22Rv1 (cell line): ENCODE measurements around the gene MRPL27.

Source experiments
- H3K27ac ChIP-seq: fragments of 450-650 bp; 2 replicates; pipeline ENCODE4 v1.5.1; 2017
- CTCF ChIP-seq: fragments of 450-650 bp; IDR thresholded peaks from 2 replicates; pipeline ENCODE4 v1.5.1; 2017; ENCODE audit warnings: mild to moderate bottlenecking
- ZFX ChIP-seq: fragments of 450-650 bp; IDR thresholded peaks from 2 replicates; pipeline ENCODE4 v1.6.1; 2017; ENCODE audit warnings: antibody characterized with exemption, borderline replicate concordance

Gene MRPL27

GRCh38 chr17:50371526-50371925 lies 1.5 kb downstream of the MRPL27 start:
- TF ChIP-seq CTCF (no peak), ZFX (no peak)
- 0 out of 2 replicates have a peak overlapping the region, but pooled peaks have one; percentile 85 for H3K27ac ChIP-seq

- no peak for TF ChIP-seq CTCF
- TF ChIP-seq ZFX = no peak
- H3K27ac ChIP-seq = no peak overlapping the region
Observed at GRCh38 chr17:50370052-50370451, 2.9 kb downstream of the MRPL27 start.

- no peak overlapping the region for H3K27ac ChIP-seq
- TF ChIP-seq CTCF (no peak), ZFX (no peak)
Observed at GRCh38 chr17:50367401-50367800, 5.6 kb downstream of the MRPL27 start.

GRCh38 chr17:50365649-50366393 lies 7.2 kb downstream of the MRPL27 start:
- no peak overlapping the region for H3K27ac ChIP-seq
- TF ChIP-seq ZFX (no peak), CTCF (no peak)

GRCh38 chr17:50365165-50365564 lies 7.8 kb downstream of the MRPL27 start:
- no peak for TF ChIP-seq ZFX
- no peak for TF ChIP-seq CTCF
- H3K27ac ChIP-seq = no peak overlapping the region

GRCh38 chr17:50364715-50365114 lies 8.3 kb downstream of the MRPL27 start:
- no peak overlapping the region for H3K27ac ChIP-seq
- TF ChIP-seq ZFX = no peak
- TF ChIP-seq CTCF = no peak

GRCh38 chr17:50364061-50364458 lies 8.9 kb downstream of the MRPL27 start:
- TF ChIP-seq CTCF (no peak), ZFX (no peak)
- no peak overlapping the region for H3K27ac ChIP-seq
